Activated CD8-positive, alpha-beta memory T cell treated with anti-CD3 and anti-CD28 coated beads, Interleukin-2, amount 50 U/mL, for 4 hours (primary cell): ENCODE measurements around the gene NAMPT.

ENCODE experiments used
- DNase-seq: peaks from one replicate; pipeline ENCODE4 v3.0.0-alpha.2; 2020

NAMPT gene

DNA sequence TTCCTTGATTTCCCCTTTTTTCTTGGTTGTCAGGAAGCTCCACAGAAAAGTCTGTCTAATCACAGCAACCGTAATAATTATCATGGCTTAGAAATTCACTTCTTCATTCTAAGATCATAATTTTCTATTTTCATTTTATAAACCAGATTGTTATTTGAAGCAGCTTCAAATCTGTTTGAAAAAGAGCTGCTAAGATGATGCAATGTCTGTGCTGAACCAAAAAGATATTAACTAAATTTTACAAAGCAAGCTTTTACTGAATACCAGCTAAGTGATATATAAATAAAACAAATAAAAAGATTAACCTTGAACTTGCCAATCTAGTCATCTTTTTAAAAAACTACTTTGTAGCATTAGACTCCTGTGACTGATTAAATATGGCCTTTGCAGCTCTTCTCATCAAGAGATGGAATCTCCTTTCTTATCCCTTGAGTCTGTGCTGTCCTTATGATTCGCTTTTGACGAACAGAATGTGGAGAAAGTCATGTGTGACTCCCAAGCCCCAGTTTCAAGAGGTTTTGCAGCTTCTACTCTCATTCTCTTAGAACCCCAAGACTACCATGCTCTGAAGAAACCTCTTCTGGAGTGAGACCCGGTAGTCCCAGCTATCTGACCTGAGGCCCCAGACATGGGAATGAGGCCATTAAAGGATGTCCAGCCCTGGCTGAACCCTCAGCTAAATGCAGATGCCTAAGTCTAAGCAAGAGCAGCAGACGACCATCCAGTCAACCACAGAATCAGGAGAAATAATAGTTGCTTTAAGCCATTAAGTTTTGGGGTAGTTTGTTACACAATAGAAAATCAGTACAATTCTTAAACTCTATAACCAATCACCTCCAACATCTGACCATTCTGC lies 14.4 kb downstream of the NAMPT start:
- no peak for DNase-seq

DNA sequence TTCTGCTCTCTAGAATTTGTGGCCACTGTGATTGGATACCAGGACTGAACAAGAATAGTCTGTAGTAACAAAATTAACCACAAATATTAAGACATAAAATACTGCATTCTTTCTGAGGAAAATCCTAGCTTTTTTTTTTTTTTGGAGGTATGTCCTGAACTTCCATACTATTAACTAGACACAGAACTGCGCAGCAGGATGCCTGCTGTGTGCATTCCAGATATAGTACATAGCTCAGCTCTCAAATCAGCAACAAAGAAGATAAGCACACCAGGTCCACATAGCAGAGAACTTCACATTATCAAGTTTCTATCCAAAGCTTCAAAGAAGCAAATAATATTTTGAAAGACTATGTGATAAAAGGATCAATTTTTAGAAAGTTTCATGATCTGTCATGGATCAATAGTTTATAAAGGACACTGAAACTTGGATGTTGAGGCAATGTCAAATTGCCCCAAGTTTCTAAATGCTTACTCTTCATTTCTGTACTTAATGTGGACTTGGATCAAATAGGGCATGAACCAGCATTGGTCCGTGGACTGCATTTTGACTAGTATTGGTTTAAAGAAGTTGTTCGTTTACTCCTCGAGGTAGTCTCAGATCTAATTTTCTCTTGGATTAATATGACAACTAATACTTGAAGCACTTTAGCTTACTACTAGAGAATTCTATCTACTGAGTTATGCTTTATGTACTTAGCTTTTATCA lies 15.4 kb downstream of the NAMPT start:
- no peak for DNase-seq

DNA sequence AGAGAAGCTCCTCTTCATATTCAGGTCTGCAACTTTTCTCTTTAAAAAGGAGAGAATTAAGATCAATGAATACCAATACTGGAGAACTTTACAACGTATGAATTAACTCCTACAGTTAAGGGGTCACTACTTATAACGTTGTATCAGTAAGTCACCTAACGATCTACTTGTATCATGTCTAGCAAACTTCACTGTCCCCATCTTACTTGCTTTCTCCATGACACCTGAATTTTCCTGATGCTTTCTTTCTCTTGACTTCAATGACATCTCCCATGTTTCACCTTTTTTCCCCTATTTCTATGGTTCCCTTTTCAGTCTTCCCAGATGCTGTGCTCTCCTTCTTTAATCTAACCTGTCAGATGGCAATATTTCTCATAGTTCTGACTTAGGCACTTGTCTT lies 19.6 kb downstream of the NAMPT start:
- no peak for DNase-seq

DNA sequence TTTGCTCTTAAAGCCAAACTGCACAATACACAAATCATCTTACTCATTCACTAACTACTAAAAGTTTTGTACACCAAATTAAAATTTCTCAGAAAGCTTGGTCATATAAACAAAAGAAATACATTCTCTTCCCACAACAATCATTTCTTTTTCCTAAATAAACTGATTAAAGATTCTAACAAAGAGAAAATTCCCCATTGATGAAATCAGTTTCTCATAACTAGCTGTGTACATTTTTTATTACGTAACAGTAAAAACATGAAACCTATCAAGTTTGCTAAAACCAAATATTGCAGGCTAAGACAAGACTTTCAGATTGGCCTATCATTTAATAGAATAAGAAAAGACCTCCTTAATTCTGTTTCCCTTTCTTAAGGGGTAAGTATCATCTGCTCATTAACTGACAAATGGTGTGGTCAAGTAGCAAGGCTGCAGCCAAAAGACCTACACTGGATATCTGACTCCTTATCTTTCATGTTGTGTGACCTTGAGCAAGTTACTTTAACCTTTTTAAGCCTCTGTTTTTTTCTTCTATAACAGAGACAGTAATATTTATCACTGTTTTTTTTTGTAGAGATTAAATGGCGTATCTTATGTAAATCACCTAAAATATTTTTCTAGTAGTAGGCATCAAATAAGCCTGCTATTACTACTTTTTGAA lies 22.4 kb downstream of the NAMPT start:
- DNase-seq = no peak

DNA sequence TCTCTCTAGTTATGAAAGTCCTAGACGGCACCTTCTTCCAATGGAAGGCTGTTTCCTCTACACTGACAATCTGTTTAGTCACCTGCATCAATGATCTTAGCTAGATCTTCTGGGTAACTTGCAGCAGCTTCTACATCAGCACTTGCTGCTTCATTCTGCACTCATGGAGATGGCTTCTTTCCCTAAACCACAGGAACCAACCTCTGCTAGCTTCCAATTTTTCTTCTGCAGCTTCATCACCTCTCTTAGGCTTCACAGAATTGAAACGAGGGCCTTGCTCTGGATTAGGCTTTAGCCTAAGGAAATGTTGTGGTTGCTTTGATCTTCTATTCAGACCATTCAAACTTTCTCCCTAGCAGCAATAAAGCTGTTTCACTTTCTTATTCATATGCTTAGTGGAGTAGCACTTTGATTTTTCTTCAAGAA lies 24.6 kb downstream of the NAMPT start:
- DNase-seq = no peak

DNA sequence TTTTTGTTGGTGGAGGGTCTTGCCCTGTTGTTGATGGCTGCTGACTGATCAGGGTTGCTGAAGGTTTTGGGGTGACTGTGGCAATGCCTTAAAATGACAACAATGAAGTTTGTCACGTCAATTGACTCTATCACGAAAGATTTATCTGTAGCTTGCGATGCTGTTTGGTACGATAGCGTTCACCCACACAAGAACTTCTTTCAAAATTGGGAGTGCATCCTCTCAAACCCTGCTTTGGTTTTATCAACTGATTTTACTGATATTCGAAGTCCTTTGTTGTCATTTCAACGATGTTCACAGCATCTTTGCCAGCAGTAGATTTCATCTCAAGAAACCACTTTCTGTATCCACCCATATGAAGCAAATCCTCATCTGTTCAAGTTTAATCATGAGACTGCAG lies 26.0 kb downstream of the NAMPT start:
- DNase-seq = no peak

DNA sequence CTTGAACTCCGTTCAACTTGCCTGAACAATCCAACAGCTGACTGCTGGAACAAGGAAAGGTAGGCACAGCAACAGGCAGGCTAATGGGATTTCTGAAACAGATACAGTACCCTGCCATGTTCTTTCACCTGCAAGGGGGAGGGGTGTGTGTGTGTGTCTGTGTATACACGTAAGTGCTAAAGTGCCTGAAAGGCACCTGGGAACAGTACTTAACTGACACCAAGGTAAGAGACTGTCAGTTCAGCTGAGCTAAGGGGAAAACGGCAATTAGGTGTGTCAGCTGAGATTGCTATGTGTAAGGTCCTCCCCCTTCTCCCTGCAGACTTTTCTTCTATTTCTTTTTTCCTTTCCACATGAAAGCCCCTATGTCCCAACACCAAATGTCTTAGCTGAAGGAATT lies 27.0 kb downstream of the NAMPT start:
- DNase-seq = no peak

DNA sequence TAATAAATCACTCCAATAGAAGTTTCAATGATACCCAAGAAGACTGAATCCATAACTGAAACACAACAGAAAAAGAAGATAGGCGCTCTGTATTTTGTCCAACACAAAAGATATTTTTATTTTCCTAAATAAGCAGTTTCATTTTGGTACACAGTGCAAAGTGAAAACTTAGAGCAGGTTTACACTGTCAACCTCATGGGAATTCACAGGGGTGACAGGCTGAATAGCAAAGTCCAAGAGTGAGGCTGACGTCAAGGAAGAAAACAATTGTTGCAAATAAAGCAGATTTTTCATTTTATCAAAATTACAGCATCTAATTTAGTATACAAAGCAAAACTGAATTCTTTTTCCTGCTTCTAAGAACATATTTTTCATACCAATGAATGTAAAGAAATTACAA lies 28.6 kb downstream of the NAMPT start:
- DNase-seq = no peak

DNA sequence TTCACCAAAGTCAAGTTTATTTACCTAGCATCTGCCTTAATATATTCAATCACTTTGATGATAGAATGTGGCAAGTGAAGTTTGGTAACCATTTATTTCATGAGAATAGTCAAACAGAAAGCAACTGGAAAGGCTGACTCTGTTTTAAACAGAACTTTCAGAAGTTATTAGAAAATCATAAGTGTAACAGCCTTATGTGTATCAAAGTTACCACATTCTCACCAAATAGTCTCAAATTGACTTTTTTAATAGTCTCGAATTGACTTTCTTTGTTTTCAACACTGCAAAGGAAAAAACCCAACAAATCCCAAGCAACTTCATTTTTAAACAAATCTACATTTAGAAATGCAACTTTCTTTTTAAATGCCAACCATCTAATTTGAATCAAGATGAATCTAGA lies 29.5 kb downstream of the NAMPT start:
- no peak for DNase-seq

DNA sequence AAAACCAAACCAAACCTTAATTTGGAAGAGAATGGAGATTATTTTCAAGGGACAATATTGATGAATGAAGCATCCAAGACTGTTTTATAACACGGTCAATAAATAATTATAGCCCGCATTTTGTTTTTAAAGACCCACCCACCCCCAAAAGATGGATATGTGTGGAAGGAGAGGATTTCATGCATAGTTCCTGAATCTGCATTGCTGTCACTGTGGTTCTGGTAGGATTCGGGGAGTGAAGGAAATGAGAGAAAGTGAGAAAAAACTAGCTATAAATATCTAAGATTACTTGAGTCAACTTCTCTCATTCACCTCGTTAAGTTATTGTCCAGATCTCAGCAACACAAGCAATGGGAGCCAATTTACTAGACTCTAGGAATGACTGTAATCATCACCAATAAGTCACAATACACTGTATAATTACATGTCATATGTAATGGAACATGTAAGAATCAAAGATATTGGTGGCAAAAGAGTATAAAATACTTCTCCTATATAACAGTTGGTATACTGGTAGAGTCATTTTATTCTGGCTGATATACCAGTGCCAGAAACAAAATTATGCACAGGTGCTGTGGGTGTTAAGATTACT lies 30.2 kb downstream of the NAMPT start:
- DNase-seq = no peak

DNA sequence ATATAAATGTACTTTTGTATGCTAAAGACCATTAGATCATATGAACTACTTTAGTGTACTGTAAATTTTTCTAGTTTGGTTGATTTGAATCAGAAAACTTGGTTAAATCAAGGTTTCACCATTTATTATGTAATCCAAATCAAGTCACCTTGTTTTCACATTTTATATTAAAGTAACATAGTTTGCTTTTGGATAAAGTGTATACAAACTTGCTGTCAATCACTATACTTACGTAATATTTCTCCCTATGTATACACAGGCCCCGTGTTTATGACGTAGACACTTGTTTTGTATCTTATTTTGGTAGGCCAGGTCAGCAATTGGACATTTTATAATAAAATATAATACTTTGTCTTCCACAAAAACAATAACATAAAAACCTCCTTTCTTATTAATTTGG lies 32.2 kb downstream of the NAMPT start:
- no peak for DNase-seq

DNA sequence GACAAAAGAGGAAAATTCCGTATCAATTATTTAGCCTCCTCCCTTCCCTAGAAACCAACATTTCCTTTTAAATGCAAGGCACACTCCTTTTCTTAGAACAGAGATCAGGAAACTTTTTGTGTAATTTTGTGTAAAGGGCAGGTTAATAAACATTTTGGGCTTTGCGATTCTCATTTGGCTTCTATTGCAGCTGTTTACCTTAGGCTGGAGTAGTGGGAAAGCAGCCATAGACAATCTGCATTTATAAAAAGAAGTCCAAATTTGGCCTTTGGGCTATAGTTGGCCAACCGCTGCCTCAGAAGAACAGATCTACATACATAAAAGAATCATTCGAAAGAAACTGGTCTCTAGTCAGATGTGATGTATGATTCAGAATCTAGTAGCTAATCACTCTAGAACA lies 35.3 kb downstream of the NAMPT start:
- no peak for DNase-seq

DNA sequence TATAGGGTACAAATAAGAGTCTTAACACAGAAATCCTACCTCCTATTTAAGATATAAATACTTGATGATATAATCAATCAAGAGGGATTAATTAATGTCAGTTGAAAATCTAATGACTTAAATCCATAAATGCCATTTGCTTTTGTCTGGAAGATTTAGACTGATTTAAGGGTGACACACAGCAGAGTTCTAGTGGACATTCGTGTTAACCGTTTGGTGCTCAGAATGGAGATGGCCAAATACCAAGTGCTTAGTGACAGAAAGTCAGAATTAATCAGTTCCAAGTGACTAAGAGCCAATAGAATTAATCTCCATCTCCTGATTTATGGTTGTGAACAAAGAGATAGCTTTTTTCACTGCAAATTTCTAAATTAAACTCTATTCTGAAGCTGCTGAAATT lies 36.2 kb downstream of the NAMPT start:
- DNase-seq = no peak

DNA sequence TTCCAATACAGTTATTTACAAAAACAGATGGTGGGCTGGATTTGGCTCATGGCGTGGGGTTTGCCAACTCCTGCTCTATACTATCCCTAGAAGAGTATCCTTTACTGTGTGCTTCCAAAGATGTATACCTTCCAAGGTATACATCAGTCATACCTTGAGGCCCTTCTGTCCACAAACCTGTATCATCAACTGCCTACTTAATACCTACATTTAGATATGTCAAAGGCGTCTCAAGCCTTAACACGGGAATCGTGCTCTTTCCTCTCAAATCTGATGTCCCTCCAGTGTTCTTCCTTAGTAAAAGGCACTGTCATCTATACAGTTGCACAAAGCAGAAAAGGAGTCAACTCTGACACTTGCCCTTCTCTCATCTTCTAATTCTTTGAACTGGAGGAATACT lies 36.9 kb downstream of the NAMPT start:
- no peak for DNase-seq

DNA sequence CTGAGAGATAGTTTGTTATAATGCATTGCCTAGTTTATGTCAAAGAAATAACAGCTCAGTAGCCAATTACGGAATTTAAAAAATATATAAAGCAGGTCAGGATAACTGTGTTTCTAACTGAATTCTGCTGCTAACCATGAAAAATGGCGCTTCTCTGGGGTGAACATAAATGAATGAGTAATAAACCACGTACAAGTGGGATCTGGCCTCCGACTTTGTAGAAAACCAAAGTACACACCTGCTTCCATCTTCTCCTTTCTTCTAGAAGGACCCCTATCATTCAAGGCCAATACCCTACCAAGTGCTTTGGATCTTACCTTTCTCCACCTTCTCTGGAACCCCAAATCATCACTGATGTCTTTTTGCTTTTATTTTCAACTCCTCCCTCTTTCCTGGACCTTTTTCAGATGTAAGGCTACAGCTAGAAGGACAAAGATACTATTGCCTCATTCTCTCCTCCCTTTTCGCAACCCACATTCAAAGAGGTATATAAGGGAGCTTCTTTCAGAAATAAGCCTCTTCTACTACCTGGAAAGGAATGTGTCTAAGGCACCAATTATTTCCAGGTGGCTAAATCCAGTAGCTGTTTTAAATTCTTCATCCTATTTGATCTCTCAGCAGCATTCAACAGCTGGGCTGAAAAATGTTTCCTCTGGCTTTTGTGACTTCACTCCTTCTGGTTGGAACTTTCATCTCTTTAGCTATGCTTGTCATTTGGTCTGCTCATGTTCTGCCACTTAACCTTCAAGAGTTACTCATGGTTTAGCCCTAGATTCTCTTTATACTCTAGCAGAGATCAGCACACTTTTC lies 37.7 kb downstream of the NAMPT start:
- DNase-seq = no peak

DNA sequence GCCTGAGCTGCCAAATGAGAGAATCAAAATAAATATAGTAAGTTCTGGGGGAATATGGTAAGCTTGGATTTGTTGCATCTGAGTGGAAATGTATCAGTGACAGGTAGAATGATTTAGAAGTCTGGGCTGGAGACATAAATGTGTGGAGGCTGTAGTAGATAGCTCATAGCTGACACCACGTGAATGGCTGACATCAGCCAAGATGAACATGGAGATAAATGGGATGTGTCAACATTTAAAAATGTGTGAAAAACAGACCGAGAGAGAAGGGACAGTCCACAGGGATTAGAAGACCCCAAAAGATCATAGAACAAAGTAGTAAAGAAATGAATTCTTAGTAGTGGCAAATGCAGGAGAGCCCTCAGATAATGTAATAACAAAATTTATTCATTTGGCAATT lies 40.9 kb downstream of the NAMPT start:
- no peak for DNase-seq

DNA sequence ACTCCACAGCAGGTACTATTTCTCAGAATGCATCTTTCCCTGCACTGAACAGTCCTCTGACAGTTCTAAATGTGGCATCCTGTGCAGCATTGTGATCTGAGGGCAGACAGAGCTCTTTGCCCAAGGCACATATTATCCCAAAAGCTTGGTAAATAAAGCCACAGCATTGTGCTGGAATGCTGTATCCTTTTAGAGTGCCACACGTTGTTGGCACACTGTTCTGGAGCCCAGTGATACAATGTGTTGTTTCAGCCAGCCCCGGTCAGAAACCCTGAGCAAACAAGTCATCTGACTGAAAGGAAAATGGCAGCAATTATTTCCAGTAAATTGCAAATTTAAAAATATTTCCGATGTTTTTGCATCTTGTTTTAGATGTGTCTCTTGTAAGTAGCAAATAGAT lies 45.4 kb downstream of the NAMPT start:
- DNase-seq = no peak

DNA sequence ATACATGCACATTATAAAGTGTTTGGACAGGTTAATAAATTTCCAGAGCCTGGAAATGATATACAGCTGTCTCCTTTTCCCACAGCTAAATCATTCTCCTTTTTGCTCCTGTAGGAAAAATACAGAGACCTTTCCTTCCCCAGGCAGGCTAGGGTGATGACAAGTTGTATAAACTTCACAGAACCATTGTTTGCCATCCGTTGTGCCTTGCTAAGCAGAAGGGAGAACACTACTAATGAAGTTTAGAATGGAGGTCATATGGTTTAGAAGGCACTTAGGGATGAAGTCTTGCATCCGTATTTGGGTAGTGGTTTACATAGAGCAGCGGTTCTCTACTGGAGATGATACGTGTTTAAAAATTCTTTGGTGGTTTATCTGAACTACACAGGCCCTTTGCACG lies 46.0 kb downstream of the NAMPT start:
- no peak for DNase-seq

DNA sequence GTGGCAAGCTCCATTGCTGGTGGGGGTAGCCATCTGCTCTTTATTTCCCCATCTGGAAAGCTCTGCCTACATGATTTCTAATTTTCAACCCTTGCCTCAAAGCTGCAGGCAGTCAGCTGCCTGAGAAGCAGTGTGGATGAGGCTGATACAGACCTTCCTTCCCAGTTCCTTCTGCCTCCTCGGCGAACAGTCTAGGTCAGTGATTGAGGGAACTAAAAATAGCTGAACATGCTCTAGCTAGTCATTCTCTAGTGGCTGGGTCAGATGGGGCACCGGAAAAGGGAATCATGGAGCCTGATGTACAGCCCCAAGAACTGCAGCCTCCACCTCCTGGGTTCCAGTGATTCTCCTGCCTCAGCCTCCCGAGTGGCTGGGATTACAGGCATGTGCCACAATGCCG lies 48.7 kb downstream of the NAMPT start:
- no peak for DNase-seq

DNA sequence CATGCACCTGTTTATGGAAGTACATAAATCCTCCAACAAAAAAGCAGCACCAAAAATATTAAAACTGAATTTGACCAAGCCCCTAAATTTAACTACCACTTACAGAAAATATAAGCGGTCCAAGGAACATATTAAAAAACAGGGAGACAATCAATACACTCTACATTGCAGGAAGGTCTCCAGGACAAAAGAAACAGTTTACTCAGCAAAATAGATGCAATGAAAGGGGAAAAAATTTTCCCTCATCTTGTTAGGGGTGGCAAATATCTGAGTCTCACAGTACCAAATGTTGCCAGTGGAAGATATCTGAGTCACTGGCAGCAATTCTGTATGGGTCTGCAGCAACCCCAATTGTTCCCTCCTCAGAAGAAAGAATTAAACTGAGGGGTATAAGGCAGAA lies 50.4 kb downstream of the NAMPT start:
- DNase-seq = no peak

DNA sequence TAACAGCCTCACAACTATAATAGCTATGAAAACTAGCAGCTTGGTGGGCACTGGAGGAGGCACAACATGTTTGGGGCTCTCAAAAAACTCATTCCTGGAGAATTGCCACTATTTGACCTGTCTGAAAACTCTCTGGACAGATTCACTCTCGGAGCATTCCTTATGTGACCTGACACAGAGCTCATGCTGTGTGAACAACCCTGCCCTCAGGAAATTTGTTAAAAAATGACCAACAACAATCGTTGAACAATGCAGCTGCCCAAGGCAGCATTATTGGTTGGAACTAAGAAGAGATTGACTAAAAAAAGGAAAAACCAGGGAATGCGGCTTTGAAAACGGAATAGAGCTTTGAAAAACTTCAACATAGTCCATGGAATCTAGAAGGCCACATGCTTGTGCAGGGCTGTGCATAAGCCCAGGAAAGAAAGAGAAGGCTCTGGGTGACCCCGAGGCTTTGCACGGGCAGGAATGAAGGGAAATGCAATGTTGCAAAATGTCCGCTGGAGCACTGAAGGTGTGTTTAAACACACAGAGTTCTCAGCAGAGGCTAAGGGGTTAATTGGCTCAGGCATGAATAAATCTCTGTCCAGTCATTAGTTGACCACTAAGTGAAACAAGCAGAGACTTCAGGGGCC lies 52.8 kb downstream of the NAMPT start:
- DNase-seq = no peak

DNA sequence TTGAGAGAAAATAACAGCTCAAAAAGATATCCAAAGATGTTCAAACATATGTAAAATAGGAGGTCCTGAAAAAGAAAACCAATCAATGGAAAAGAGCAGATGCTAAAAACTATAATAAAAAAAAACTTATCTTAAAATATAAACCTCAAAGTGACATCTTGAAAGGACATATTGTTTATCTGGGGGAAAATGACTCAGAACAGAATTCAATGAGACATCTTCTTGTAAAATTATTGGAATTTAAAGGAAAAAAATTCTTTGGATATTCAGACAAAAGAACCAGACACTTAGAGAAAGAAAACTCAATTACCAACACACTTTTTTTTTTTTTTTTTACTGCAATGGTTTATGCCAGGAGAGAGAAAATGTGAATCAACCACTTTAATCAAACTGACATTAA lies 58.9 kb downstream of the NAMPT start:
- DNase-seq = no peak
